HG02840 (cell line): Measurements from ENCODE around the gene MRNIP.

Source experiments
- ATAC-seq: cut with Tn5 transposase; IDR thresholded peaks from one replicate; pipeline ENCODE4 v1.9.1; 2021; ENCODE audit warnings: mild to moderate bottlenecking, moderate library complexity, moderate number of reproducible peaks; ENCODE audit not compliant: unreplicated experiment, low FRiP score

The MRNIP gene, protein sequence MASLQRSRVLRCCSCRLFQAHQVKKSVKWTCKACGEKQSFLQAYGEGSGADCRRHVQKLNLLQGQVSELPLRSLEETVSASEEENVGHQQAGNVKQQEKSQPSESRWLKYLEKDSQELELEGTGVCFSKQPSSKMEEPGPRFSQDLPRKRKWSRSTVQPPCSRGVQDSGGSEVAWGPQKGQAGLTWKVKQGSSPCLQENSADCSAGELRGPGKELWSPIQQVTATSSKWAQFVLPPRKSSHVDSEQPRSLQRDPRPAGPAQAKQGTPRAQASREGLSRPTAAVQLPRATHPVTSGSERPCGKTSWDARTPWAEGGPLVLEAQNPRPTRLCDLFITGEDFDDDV

DNA sequence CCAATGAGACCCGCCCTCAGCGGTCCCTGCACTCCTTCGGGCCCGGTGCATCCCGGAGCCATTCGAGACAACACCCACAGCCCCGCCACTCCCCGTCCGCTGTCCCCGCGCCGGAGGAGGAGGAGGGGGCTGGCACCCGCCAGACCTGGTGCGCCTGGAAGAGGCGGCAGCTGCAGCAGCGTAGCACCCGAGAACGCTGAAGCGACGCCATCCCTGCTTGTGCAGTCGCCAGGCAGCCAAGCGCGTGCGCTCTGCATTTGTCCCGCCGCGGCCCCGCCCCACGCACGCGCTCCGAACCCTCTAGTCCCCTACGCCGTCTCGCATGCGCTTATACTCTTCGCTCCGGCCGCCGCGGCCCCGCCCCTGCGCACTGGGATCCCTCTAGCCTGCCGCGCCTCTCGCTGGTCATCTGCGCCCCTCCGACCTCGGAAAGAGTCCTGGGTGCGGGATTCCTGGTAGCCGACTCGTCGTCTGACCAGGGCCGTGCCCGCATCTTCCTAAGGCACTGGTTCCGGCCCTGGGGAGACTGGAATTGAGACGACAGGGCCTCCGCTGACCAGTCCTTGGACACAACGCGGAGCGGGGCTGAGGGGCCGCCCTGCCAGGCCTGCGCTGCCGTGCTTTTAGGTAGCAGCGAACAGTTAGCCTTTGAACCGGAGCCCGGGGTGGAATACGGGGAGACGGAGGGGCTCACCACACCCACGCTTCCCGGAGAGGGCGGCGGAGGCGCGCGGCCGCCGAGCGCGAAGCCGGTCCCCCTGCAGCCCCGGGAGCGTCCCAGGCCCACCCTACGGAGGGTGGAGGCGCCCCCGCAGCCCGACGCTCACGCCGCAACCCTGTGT is at the start of gene MRNIP:
Gene MRNIP, minus strand, starts transcription at position 232 of the 842 bp plus-strand sequence. Its CDS starts 21 bp downstream, at position 211.
- ATAC-seq = peak; percentile 93

DNA sequence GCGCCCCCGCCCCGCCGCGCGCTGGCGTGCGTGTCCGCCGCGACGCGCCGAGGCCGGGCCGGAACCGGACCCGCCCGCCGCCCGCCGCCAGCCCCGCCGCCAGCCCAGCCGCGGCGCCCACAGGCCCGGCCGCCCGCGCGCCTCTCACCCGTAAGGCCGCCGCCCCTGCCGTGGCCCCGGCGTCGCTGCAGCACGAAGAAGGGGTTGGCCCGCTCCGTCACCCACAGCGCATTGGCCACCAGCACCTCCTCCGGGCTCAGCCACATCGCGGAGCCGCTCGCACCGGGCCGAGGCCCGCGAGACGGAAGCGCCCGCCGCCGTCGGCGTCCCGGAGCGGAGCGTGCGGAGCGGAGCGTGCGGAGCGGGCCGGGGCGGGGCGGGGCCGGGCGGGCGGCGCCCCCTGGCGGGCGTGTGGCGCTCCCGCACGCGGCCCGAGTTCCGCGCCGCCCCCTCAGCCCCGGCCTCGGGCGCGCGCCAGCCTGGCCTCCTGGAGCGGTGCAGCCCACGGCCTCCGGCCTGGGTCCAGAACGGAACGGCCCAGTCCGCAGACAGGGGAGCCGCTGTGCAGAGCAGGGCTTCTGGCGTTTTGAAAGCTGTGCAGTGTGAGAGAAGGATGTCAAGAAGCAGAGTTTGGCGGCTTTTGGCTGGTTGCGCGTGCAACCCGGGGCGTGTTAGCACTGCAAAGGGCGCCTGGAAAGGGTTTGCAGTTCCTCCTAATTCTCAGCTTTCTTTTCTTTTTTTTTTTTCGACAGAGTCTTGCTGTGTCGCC is 49.1 kb upstream of the MRNIP start, which contains the start of gene TBC1D9B:
Gene TBC1D9B, minus strand, starts transcription at position 342 of the 769 bp plus-strand sequence. Its CDS starts 76 bp downstream, at position 266.
- ATAC-seq = peak; percentile 66

DNA sequence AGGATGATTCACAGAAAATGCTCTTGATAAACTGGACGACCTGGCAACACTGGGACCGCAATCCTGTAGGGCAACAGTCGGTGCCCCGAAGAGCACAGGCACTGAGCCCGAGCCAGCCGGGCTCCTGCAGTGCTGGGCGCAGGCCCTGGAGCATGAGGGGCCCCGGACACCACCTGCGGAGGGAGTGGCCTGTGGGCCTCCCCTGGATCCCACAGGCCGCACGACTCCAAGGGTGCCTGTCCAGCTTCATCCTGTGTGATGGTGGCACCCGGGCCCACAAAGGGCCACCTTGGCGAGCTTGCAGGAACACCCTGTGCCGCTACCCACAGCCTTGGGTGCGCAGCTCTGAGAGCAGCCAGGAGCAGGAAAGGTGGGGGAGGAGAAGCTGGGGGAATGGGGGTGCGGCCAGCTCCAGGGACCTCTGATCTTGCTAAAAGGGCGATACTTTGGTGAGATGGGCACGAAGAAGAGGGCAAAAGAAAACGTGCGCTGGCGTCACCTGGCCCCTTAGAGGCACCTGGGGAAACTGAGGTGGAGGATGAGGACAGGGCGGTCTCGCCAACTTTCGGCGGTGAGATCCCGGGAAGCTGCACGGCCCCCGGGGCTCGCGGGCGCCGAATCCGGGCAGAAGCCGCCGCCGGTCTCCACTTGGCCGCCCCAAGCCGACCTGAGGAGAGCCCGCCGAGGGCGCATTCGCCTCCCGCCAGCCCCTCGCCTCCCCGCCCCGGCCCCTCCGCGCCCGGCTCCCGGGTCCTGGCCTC is 48.4 kb upstream of the MRNIP start:
- peak; percentile 13 for ATAC-seq

DNA sequence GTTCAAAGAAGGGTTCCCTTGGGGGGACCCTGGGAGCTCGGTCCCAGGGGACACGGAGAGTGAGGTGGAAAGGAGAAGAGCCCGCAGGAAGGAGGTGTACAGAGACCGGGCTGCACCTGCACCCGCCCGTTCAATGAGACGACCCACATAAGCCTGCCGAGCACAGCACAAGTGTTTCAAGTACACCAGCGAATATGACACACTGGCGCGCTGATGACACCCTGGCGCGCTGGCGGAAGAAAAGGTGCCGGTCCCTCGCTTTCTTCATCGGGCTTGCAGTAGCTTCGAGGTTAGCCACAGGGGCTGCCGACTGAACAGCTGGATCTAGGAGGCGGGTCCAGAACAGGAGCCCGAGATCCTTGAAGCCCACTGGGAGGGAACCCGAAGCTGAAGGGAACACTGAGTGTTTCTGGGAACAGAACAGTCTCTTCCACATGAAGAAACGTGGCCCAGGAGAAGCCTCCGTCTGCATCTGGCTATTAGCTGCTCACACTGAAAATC is 47.7 kb upstream of the MRNIP start:
- ATAC-seq = no peak

DNA sequence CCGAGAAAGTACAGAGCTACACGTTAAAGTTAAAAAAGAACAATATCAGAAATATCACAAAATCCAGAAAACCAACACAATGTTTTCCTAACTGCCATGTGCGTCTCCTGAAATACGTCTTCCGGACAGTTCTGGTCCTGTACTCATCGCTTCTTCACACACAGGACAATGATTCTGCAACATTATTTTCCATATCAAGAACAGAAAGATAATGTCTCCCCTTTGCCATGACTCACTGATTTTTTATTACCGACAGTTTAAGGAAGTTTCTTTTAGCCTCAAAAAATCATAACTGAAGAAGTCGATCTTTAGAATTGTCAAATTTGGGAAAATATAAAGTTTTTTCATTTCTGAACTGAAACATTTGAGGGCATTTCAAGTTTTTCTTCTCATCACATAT is 46.5 kb upstream of the MRNIP start:
- no peak for ATAC-seq

DNA sequence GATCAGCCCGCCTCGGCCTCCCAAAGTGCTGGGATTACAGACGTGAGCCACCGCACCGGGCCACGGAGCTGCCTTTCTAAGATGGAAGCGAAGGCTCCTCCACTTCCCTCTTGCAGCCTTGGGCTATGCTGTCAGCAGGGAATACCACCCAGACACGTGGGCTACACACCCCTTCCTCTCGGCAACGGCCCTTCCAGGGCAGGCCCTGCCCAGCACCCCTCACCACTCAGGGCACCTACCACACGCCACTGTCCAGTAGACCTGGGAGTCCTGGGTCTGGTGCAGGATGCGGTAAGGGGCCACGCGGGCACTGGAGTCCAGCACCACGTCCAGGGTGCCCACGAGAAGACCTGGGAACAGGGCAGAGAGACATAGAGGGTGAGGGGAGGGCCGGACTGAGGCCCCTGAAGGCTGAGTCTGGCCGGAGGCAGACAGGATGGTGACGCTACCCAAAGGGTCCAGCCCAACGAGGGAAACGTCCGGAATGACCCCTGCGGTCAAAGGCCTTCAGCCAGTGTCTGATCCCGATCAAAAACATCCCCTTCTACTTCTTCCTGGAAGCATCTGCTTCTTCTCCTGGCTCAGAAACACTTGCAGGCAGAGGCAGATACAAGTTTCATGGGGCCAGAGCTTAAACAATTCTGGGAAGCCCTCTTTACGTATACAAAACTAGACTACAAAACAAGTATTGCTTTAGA is 46.0 kb upstream of the MRNIP start:
- ATAC-seq = no peak

DNA sequence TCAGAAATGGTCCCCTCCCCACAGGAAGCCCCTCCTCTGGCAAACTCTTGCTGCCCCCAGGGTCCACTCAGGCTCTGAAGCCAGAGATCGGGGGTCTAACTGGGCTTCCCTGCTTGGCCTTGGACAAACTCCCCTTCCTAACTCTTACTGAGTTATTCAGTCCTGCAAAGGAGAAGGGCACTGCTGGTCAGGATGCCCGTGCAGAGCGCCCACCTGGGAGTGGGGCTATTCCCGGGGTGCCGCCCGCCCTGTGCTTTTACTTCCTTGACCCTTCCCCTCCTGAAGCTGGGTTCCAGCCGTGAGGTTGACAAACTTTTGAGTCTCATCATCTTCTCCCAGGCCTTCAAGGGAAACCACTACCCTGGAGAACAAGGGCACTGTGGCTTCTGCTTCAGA is 44.1 kb upstream of the MRNIP start:
- ATAC-seq = no peak

DNA sequence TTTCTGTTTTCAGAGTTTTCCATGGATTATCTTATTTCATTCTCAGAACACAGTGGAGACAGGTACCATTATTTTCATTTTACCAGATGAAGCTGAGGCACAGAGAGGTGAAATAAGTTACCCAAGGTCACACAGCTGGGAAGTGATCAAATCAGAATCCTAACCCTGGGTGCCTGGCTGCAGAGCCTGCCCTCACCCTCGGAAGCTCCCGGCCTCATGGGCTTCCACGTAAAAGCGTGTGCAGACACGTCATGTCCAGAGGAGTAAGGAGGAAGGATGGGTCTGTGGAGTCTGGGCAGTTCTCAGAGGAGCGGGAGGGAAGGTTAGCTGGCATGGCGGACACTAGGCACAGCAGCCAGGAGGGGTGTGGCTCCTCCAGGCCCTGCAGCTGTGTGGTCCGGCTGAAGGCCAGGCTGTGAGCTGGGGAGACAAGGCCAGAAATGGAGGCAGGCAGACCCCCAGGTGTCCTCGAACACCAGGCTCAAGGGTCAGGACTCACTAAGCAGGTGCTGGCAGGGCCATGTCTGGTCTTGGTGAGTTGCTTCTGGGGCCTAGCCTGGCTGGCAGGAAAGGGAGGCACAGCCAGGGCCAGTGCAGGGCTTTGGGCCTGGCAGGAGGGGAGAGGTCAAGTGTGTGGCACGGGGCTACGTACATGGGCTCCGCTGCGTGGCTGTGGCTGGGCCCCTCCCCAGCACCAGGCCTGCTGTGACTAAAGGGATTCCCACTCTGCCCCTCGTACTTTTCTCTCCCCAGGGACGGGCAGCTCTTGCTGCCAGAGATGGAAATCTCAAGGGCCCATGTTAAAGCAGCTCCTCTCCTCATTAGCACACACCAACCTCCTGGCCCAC is 43.5 kb upstream of the MRNIP start:
- ATAC-seq = no peak

DNA sequence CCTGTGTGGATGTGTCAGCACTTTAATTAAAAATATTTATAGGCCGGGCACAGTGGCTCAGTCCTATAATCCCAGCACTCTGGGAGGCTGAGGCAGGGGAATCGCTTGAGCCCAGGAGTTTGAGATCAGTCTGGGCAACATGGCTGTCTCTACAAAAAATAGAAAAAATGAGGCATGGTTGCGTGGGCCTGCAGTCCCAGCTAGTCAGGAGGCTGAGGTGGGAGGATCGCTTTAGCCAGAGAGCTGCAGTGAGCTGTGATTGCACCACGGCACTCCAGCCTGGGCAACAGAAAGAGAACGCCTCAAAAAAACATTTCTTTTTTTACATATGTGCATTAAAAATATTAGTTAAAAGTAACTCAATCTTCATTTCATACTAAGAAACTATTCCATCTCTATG is 42.8 kb upstream of the MRNIP start:
- no peak for ATAC-seq

DNA sequence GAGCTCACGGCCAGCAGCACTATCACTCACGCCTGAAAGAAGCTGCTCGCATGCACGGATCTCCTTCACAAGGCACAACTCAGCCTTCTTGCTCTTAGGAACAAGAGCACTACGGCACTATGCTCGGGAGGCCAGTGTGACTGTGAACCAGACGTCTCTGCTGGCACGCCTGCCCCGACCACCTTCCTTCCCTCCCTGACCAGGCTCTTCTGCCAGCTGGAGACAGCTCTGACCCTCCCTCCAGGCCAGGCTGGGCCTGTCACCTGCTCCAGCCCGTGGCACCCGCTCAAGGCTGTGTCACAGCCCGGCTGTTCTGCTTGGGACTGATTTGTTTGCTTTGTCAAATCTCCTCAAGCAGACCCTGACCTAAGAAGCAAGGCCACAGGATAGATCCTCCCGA is 42.1 kb upstream of the MRNIP start:
- no peak for ATAC-seq

DNA sequence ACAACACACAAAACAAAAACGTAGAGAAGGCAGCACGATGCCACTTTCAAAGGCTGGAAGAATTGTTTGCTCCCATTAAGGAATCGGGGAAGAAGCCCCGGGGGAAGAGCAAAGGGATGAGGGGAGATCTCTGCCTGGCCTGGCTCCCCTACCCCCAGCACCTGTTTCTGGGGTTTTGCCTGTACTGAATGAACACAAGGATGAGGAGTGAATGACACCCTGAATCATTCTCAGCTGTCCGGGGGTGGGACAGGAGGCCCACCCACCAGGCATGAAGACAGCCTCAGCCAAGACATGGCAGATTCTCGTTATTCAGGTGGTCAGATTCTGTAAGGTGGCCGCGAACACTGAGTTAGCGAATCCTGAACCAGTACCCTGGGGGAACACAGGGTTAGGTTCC is 41.6 kb upstream of the MRNIP start:
- ATAC-seq = no peak

DNA sequence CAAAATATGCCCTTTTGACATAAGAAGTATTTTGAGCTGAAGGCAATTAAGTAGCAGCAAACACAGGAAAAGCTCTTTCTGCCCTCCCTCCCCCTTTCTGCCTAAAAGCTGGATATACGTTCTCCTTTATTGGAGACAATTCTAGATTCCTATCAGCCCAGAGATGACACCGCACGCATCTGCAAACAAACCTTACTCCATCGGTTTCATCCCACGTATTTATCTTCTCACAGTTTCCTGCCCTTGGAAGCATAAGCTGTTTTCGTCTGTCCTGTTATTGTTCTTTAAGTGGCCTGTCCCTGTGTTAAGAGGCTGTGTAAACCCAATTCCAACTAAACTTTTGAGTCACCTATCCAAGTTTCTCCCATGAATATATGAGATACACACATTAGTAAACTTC is 37.2 kb upstream of the MRNIP start:
- no peak for ATAC-seq

DNA sequence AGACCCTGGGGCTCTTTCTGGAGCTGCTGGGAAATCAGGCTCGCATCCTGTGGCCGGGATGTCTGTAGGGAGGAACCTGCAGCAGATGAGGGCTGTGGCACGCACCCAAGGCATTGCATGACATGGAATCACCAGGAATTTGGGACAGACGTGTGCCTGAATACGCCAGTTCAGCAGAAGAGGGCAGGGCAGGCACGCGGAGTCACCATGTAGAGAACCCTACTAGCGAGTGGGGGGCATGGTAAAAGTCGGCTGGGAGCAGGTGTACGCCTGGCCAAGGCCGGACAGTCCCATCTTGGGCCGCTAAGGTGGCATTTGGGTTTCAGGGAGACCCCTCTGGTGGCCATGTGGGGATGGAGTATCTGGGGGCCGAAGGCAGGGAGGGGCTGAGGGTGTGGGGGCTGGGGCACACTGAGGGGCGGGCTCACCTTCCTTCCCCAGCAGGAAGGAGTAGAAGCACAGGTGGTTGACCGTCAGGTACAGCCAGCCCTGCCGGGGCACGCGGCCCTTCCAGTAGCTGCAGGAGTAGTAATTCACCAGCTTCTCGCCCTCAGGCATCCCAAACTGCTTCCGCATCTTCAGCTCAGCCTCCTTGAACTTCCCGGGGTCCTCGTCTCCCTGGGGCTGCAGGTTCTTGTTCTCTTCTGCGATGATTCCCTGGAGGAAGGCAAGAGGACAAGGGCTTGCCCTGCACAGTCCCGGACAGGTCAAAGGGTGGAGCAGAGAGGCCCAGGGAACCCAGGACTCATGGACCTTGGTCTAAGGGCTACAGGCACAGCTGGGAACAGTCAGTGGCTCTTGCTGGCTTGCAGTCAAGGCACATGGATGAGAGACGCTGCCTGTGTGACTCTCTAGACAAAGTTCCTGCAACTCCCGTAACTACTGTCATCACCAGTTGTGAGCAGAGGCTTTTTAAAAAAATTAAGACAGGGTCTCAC is 35.6 kb upstream of the MRNIP start:
- ATAC-seq = no peak

DNA sequence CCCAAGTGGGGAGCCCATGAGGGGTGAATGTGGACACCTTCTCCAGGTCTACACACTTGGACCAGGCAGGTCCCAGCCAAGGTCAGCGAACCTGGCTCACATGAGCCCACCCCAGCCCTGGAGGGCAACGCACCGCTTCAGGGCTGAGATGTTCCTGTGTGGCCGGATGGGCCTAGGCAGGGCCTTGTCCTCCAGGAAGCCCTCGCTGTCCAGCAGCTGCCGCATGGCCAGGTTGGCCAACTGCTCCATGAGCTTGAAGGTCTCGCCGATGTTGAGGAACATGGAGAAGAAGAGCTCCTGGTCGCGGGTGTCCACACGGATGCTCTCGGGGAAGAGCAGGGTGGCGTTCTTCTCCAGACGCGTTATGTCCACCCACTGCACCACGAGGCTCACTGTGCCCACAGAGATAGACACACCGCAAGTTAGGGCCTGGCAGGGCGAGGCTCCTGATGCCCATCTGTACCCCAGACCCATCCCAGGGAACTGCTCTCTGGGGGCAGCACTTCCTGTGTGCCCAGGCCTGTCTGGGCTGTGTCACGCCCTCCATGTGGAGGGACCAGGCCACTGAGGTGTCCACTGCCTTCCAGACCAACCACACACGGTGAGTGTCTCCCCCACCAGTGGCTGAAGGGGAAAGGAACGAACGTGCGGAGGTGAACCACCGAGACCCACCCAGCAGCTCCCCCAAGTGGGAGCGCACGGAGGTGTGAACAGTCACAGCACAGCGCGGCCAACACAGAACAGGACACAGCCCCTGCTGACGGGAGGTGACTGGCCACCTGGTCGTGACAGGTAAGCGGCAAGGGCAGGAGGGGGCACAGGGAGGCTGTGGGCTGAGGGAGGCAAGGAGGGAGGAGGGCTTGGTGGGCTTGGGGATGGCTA is 34.7 kb upstream of the MRNIP start:
- ATAC-seq = no peak

DNA sequence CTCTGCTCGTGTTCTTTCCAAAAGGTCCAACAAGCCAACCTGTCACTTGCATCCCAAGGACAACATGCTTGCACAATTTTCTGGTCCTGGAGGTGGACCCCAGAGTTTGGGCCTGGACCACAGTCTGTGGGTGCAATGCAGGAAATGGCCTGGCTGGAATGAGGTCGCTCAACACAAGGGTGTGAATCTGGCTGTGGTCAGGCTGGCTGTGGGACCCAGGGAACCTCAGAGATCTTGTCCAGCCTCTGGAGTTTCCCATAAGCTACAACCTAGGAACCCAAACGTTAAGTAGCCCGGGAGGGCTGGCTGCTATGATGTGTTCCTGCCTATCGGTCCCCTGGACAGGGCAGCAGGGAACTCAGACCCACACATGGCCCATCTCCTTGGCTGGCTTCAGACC is 33.6 kb upstream of the MRNIP start:
- no peak for ATAC-seq
